MCF 10A (cell line): ENCODE results near the gene HEPHL1. TPM values are rescaled to one million over a fixed set of nuclear protein-coding genes. Genes with fewer than 3 reads are reported as not detected.

Experiments used
- BruUV-seq: library from RNA; stranded (reverse); fragments of 400-500 nt; replicated peaks from 2 replicates; lab custom pipeline; 2021; lab: Mats Ljungman, UMichigan
- CTCF ChIA-PET: fragments of 300-600 bp; sonication (Branson Sonifier 250); formaldehyde crosslinking; extraction: SDS; loops from one replicate; lab custom pipeline; 2021; ENCODE audit warnings: antibody characterized with exemption, inconsistent platforms; lab: Yijun Ruan, JAX
- POLR2A ChIA-PET: fragments of 300-600, 350-650 bp; sonication (Branson Sonifier 250); formaldehyde crosslinking; extraction: SDS; loops from one replicate; lab custom pipeline; 2020; ENCODE audit warnings: antibody characterized with exemption, inconsistent platforms; lab: Yijun Ruan, JAX
- DNase-seq: peaks from one replicate; pipeline ENCODE4 v3.0.0-alpha.2; 2018; ENCODE audit not compliant: unreplicated experiment
- H3K27ac Mint-ChIP-seq: one replicate; pipeline ENCODE4 v1.8.0; 2022; ENCODE audit warnings: mild to moderate bottlenecking, low read depth, mixed read lengths; ENCODE audit not compliant: unreplicated experiment
- H3K27me3 Mint-ChIP-seq: one replicate; pipeline ENCODE4 v1.8.0; 2022; ENCODE audit warnings: mixed read lengths; ENCODE audit not compliant: insufficient read depth, unreplicated experiment
- H3K36me3 Mint-ChIP-seq: one replicate; pipeline ENCODE4 v1.8.0; 2022; ENCODE audit warnings: mild to moderate bottlenecking, moderate library complexity, mixed read lengths; ENCODE audit not compliant: insufficient read depth, unreplicated experiment
- H3K4me1 Mint-ChIP-seq: one replicate; pipeline ENCODE4 v1.8.0; 2022; ENCODE audit warnings: mixed read lengths; ENCODE audit not compliant: insufficient read depth, unreplicated experiment
- H3K4me3 Mint-ChIP-seq: one replicate; pipeline ENCODE4 v1.8.0; 2022; ENCODE audit warnings: mild to moderate bottlenecking, moderate library complexity, mixed read lengths; ENCODE audit not compliant: unreplicated experiment
- H3K9me3 Mint-ChIP-seq: one replicate; pipeline ENCODE4 v1.8.0; 2022; ENCODE audit warnings: mixed read lengths; ENCODE audit not compliant: unreplicated experiment
- intact Hi-C: fragments of 100-400 bp; cut with micrococcal nuclease; formaldehyde crosslinking; loops from 2 replicates; pipeline ENCODE4 v1.14.1; 2022
- total RNA-seq: library from RNA; stranded (reverse); gene quantifications from 2 replicates; pipeline ENCODE4 v1.2.3, GENCODE V29; 2022
- TF ChIP-seq, protein P1 (sequence below): fragments of 200-600 bp; IDR thresholded peaks from one replicate; pipeline ENCODE4 v1.8.0; 2022; ENCODE audit warnings: antibody characterized with exemption, mild to moderate bottlenecking; ENCODE audit not compliant: unreplicated experiment

Gene HEPHL1
- total RNA-seq, 1 experiment from 2014 or later = not detected

DNA sequence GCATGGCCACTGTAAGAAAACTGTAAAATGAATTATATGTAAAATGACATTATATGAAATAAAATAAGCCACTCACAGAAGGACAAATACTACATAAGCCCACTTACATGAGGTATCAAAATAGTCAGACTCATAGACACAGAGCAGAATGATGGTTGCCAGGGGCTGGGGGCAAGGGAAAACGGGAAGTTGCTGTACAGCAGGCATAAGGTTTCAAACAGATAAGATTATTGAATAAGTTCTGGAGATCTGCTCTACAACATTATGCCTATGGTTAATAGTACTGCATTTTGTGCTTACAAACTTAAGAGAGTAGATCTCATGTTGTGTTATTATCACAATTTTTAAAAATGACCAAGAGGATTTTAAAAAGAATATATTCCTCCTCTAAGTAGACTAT, 32.7 kb upstream of the HEPHL1 start:
- Mint-ChIP-seq H3K9me3 (peaks cover 8% of the 10 kb centered on the region), H3K27ac (no peak overlapping the region), H3K36me3 (peaks cover 7% of the 10 kb centered on the region), H3K27me3 (no peaks in the 10 kb centered on the region), H3K4me1 (peaks cover 18% of the 10 kb centered on the region), H3K4me3 (no peak overlapping the region)
- POLR2A ChIA-PET = no interaction called here
- TF ChIP-seq, protein P1, sequence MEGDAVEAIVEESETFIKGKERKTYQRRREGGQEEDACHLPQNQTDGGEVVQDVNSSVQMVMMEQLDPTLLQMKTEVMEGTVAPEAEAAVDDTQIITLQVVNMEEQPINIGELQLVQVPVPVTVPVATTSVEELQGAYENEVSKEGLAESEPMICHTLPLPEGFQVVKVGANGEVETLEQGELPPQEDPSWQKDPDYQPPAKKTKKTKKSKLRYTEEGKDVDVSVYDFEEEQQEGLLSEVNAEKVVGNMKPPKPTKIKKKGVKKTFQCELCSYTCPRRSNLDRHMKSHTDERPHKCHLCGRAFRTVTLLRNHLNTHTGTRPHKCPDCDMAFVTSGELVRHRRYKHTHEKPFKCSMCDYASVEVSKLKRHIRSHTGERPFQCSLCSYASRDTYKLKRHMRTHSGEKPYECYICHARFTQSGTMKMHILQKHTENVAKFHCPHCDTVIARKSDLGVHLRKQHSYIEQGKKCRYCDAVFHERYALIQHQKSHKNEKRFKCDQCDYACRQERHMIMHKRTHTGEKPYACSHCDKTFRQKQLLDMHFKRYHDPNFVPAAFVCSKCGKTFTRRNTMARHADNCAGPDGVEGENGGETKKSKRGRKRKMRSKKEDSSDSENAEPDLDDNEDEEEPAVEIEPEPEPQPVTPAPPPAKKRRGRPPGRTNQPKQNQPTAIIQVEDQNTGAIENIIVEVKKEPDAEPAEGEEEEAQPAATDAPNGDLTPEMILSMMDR = no peak
- no peak for DNase-seq
- no TSS peak for BruUV-seq
- intact Hi-C loops = no loop called here
- CTCF ChIA-PET = no interaction called here

DNA sequence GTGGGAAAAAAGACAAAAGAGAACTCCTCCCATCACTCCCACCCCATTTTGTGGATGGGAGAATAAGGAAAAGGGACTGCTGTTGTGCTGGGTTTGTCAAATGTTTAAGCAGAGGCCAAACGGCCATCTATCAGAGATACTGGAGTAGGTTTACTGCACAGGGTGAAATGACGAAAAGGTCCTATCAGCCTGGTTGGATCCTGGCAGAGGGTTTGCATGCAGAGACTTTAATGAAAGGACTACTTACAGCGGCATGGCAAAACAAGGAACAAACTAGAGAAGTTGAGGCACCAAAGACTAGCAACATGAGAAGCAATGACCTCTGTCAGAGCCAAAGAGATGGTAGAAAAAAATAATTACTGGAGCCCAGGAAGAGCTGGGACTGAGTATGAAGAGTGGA, 32.2 kb upstream of the HEPHL1 start:
- ChIA-PET CTCF (interaction anchor here (0.9 to 1.2 kb wide), 2 partner anchors 13 to 93 kb away, joined by 3 read pairs; no protein-coding TSS in a partner anchor), POLR2A (no interaction called here)
- no peak for DNase-seq
- H3K36me3 Mint-ChIP-seq = peaks cover 7% of the 10 kb centered on the region
- no peak overlapping the region for H3K4me3 Mint-ChIP-seq
- no peak overlapping the region for H3K27ac Mint-ChIP-seq
- no TSS peak for BruUV-seq
- TF ChIP-seq, protein P1 = no peak
- no peaks in the 10 kb centered on the region for H3K27me3 Mint-ChIP-seq
- intact Hi-C loops = no loop called here
- H3K9me3 Mint-ChIP-seq = peaks cover 8% of the 10 kb centered on the region
- H3K4me1 Mint-ChIP-seq = peaks cover 18% of the 10 kb centered on the region

DNA sequence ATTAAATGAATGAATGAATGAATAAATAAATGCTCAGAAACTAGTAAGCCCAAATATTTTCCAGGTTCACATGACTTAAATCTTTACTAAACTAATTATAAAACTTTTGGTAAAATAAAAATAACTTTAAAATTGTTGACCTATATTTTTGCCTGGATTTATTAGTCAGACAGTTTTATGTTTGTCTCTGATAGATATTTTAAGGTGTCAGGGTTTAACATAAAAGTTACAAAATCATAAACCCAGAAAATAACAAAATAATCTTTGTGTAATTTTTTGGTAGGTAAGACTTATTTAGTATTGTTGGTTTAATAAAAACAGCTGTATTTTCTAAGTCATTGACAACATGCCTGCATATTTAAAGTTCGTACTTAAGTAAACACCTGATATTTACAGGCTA, 27.4 kb upstream of the HEPHL1 start:
- no peaks in the 10 kb centered on the region for H3K36me3 Mint-ChIP-seq
- peaks cover 15% of the 10 kb centered on the region for H3K9me3 Mint-ChIP-seq
- no peak overlapping the region for H3K4me3 Mint-ChIP-seq
- intact Hi-C loops = no loop called here
- CTCF ChIA-PET = no interaction called here
- H3K27ac Mint-ChIP-seq = no peak overlapping the region
- no peaks in the 10 kb centered on the region for H3K27me3 Mint-ChIP-seq
- no TSS peak for BruUV-seq
- no peaks in the 10 kb centered on the region for H3K4me1 Mint-ChIP-seq
- POLR2A ChIA-PET = no interaction called here
- TF ChIP-seq, protein P1 = no peak
- DNase-seq = no peak

DNA sequence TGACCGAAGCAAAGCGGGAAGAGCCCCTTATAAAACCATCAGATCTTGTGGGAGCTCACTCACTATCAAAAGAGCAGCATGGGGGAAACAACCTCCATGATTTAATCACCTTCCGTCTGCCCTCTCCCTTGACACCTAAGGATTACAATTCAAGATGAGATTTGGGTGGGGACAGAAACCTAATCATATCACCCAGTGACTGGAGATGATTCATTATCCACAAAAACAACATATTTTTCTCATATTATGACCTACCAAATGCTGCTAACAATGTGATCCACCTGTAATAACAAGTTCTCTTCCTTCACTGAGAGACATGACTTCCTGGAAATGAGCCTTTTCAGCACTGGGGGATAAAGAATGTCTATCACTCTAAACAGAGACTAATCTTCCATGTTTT, 23.4 kb upstream of the HEPHL1 start:
- Mint-ChIP-seq H3K27me3 (no peaks in the 10 kb centered on the region), H3K4me1 (peaks cover 7% of the 10 kb centered on the region), H3K4me3 (no peak overlapping the region), H3K27ac (no peak overlapping the region), H3K9me3 (peaks cover 15% of the 10 kb centered on the region), H3K36me3 (no peaks in the 10 kb centered on the region)
- no TSS peak for BruUV-seq
- ChIA-PET CTCF (interaction anchor here (0.6 kb wide), 1 partner anchor 490 kb away, joined by 3 read pairs; no protein-coding TSS in a partner anchor), POLR2A (no interaction called here)
- intact Hi-C loops = no loop called here
- TF ChIP-seq, protein P1 = no peak
- DNase-seq = no peak
